Vein endothelial cell (primary cell): ENCODE data around the gene MCOLN2. TPM values are rescaled to one million over a fixed set of nuclear protein-coding genes. Genes with fewer than 3 reads are reported as not detected.

ENCODE experiments used
- total RNA-seq: library from RNA; depleted of rRNA; stranded (reverse); fragments of >200 nt; gene quantifications from 2 replicates; pipeline ENCODE4 v1.2.3, GENCODE V29; 2012

The MCOLN2 gene
- not detected in 2 replicates for total RNA-seq

GRCh38 chr1:84996846-84997666, at the start of gene MCOLN2:
TSS of gene MCOLN2 (minus strand) at chr1:84997113. CDS start at chr1:84996872, 241 bp downstream.

GRCh38 chr1:84892705-84893618, 104.0 kb downstream of the MCOLN2 start, which contains the start of gene LPAR3:
TSS of gene LPAR3 (minus strand) at chr1:84893206. CDS start at chr1:84866120, 27,086 bp downstream.

Other genes starting within 250 kb of the MCOLN2 start
- not detected in 2 replicates for gene LPAR3, start 103.9 kb downstream of the MCOLN2 start, total RNA-seq
- gene MCOLN3, start 51.4 kb upstream of the MCOLN2 start, total RNA-seq = under 0.01 TPM in 1 of 2 replicates, not detected in the other
- 5.9 and 7.6 TPM in 2 replicates for gene SYDE2, start 203.9 kb upstream of the MCOLN2 start, total RNA-seq